ENCODE data around the gene CDK7.

DNA sequence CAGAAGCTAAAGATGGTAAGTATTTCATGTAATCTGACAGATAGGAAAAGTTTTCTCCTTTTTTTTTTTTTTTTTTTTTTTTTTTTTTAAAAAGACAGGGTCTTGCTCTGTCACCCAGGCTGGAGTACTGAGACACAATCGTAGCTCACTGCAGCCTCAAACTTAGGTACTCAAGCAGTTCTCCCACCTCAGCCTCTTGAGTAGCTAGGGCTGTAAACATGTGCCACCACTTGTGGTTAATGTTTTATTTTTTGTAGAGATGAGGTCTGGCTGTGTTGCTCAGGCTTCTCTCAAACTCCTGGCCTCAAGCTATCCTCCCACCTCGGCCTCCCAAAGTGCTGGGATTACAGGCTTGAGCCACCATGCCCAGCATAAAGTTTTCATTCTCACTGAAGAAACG is 17.8 kb downstream of the CDK7 start:
- TF ChIP-seq, protein P1, sequence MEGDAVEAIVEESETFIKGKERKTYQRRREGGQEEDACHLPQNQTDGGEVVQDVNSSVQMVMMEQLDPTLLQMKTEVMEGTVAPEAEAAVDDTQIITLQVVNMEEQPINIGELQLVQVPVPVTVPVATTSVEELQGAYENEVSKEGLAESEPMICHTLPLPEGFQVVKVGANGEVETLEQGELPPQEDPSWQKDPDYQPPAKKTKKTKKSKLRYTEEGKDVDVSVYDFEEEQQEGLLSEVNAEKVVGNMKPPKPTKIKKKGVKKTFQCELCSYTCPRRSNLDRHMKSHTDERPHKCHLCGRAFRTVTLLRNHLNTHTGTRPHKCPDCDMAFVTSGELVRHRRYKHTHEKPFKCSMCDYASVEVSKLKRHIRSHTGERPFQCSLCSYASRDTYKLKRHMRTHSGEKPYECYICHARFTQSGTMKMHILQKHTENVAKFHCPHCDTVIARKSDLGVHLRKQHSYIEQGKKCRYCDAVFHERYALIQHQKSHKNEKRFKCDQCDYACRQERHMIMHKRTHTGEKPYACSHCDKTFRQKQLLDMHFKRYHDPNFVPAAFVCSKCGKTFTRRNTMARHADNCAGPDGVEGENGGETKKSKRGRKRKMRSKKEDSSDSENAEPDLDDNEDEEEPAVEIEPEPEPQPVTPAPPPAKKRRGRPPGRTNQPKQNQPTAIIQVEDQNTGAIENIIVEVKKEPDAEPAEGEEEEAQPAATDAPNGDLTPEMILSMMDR (IDR thresholded peaks at IDR 0.05; ENCODE audit: insufficient read depth, low read length) = no peak
- TF ChIP-seq POLR2AphosphoS5 (IDR thresholded peaks at IDR 0.05; ENCODE audit: low read depth) (no peak), GABPA (IDR thresholded peaks at IDR 0.05; ENCODE audit: low read depth) (no peak)
- TF ChIP-seq, protein P2, sequence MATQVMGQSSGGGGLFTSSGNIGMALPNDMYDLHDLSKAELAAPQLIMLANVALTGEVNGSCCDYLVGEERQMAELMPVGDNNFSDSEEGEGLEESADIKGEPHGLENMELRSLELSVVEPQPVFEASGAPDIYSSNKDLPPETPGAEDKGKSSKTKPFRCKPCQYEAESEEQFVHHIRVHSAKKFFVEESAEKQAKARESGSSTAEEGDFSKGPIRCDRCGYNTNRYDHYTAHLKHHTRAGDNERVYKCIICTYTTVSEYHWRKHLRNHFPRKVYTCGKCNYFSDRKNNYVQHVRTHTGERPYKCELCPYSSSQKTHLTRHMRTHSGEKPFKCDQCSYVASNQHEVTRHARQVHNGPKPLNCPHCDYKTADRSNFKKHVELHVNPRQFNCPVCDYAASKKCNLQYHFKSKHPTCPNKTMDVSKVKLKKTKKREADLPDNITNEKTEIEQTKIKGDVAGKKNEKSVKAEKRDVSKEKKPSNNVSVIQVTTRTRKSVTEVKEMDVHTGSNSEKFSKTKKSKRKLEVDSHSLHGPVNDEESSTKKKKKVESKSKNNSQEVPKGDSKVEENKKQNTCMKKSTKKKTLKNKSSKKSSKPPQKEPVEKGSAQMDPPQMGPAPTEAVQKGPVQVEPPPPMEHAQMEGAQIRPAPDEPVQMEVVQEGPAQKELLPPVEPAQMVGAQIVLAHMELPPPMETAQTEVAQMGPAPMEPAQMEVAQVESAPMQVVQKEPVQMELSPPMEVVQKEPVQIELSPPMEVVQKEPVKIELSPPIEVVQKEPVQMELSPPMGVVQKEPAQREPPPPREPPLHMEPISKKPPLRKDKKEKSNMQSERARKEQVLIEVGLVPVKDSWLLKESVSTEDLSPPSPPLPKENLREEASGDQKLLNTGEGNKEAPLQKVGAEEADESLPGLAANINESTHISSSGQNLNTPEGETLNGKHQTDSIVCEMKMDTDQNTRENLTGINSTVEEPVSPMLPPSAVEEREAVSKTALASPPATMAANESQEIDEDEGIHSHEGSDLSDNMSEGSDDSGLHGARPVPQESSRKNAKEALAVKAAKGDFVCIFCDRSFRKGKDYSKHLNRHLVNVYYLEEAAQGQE (IDR thresholded peaks at IDR 0.05; ENCODE audit: insufficient replicate concordance, low read depth) = no peak

Data from HL-60 (cell line).